GM19372 (cell line): ENCODE results near the gene GLIS2.

Source experiments
- ATAC-seq: cut with Tn5 transposase; IDR thresholded peaks from one replicate; pipeline ENCODE4 v1.9.1; 2021; ENCODE audit warnings: mild to moderate bottlenecking, low read depth, moderate library complexity; ENCODE audit not compliant: unreplicated experiment

Gene GLIS2

DNA sequence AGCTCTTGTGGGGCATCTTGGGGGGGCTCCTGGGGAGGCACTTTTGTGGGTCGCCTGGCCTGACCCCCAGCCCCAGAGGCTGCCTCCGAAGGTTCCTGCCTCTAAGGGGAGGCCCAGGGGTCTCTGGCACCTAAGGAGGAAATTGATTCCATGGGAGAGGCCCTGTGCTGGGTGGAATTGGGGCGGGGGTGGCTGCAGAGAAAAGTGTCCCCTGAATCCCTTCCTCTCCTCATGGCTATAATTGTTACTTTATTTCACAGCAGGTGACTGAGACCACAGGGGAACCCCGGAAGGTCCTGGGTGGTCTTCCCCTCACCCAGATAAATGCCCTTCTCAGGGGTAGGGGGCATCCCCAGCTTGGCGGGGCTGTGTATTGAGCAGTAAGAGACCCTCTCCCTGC lies 3.1 kb downstream of the GLIS2 start:
- ATAC-seq = no peak

DNA sequence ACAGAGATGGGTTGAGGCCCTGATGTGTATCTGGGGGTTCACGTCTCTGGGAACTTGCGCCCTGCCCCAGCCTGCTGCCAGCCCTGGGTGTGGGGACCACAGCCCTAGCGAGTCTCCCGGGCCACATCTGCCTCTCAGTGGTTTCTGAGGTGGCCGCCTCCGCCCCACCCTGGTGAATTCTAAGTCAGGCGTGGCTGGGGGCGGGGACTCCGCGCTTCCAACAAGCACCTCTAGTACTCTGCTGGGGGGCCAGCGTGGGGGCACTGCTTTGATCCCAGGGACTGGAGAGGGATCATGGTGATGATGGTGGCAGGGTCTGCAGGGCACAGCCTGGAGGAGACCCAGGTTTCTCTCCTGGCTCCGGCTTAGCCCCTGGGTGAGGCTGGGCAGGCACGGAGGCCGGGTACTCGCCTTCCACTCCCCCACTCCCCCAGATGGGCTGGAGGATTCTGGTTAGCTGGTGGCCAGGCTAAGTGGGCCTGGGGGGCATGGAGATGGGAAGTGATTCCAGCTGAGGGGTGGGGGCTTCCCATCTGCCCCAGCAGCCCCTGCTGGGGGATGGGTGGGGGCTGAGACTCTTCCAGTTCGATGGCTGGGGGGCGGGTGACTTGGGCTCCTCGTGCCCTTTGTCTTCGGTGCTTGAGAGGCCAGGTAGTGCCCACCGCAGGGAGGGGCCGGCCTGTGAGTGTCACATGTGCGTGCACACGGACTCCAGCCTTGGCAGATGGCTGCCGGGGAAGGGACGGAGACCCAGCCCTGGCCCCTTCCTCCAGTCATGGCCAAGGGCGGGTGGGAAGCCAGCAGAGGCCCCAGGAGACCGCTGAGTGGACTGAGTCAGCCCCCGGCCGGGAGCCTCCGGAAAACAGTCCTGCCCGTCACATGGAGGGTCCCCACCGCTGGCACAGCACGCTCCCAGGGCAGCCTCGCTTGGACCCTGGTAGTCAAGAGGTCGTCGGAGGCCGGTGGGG lies 3.9 kb downstream of the GLIS2 start:
- no peak for ATAC-seq

DNA sequence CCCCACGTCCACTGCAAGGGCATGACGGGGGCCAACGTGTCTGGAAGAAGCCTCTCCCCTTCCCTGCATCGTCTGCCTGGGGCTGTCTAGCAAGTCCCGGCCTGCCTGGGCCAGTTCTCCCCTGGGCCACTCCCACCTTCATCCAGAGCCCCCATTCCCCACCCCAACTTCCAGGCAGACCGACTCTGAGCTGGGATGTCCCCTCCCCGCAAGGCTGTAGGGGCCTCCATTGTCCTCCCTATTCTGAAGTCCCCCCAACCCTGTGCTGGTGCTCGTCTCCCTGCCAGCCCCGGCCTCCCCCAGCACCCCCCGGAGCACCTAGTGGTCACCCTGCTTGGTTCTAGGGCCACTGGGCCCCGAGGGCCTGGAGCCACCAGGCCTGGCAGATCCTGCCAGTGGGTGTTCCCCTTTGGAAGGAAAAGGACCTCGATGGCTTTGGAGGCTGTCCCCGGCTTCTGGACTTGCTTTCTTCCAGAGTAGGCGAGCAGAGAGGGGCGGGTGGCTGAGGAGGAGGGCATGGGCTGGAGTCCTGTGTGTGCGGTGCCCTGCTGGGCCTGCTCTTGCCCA lies 4.8 kb downstream of the GLIS2 start:
- ATAC-seq = no peak

DNA sequence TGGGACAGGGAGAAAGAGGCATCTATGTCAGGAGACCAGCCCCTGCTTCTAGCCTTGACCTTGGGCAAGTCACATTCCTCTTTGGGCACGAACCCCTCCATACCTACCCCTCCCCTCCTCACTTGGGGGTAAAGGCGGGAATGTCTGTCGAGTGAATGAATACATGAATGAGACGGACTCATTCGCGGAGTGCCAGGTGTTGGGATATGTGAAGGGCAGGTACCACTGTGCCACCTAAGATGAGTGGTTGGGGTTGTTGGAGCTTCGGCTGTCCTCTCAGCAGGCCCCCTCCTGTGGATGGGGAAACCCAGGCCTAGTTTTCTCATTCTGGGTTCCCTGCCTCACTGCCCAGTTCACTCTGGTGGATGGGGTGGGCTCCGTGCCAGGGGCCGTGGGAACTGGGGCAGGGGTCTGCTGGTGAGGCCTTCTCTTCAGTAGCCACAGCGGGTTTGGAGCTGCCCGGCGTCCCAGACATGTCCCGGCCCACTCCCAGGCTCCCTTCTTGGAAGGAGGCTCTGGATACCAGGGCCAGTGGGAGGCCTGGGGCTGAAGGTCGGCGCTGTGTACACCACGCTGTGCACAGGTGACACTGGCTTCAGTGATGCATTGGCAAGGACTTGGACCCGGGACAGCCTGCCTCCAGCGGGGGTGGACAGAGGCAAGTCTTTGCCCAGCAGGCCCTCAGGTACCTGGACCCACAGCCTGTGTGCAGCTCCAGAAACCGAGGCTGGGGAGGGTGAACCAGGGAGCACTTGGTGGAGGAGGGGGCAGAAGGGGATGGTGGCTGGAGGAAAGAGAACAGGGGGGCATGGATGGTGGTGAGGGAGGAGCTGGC lies 5.6 kb downstream of the GLIS2 start:
- ATAC-seq = no peak

DNA sequence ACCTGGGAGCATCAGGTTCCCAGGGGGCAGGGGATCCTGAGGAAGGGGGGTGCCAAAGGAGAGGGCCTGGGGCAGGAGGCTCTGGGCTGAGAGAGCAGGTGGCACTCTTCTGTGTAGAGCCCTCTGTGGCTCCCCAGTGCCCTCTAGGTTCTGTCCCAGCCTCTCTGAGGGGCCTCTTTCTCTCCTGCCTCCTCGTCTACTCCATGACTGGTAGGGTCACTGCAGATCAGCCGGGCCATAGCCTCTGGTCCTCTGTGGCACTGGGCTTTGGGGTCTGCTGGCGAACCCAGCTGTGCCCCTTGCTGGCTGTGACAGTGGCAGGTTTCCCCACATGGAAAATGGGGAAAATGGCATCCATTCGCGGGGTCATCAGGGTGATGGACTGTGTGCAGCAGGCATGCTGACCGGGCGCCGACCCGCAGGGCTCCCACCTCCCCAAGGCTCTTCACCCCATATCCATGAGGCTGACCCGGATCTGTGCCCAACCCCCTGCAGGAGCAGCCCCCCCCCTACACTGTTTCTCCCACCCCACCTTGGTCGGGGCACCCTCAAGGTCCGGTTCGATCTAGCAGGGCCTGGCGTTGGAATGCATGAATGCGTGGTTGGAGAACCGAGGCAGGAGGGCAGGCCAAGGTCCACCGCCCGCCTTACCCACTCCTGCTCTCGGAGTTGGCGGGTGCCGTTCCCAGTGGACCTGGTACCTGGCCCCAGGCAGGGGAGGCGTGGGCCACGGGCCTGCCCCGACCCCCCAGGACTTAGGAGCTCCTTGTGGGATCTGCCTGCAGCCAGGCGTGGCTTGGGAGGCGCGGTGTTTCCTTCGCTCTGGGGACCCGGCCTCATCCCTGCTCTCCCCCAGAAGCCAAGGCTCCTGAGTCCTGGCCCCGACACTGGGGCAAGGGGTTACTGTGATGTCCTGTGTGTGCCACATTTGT lies 6.5 kb downstream of the GLIS2 start:
- no peak for ATAC-seq

DNA sequence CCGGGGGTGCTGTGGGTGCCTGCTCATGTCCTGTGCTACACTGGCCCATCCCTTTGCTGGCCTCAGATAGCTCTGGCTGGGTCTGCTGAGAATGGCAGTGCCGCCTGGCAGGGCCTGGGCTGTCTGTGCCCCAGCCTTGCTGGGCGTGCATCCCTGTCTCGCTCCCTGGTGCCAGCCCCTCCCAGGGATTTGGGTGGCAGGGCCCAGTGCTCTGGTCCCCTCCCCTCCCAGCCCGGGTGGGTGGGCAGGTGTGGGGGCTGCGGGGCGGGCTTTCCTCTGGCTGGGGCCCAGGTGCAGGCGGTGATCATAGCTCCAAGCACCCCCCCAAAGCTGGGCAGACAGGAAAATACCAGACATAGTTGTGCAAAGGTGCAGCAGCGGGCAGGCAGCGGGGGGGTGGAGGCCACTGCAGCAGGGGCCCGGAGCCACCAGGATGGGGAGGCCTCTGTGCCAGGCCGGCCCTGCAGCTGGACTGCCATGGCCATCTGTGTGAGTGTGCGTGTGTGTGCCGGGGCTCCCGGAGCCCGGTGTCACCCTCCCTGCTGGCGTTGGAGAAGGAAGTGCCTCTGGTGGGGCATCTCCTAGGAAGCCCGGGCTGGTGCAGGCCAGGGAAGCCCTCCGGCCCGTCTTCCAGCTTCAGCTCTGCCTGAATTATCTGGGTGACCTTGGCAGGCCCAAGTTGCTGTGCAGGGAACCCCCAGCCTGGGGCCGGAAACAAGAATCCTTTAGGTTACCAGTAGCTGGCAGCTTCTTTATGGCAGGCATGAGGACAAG lies 7.4 kb downstream of the GLIS2 start:
- ATAC-seq = no peak

DNA sequence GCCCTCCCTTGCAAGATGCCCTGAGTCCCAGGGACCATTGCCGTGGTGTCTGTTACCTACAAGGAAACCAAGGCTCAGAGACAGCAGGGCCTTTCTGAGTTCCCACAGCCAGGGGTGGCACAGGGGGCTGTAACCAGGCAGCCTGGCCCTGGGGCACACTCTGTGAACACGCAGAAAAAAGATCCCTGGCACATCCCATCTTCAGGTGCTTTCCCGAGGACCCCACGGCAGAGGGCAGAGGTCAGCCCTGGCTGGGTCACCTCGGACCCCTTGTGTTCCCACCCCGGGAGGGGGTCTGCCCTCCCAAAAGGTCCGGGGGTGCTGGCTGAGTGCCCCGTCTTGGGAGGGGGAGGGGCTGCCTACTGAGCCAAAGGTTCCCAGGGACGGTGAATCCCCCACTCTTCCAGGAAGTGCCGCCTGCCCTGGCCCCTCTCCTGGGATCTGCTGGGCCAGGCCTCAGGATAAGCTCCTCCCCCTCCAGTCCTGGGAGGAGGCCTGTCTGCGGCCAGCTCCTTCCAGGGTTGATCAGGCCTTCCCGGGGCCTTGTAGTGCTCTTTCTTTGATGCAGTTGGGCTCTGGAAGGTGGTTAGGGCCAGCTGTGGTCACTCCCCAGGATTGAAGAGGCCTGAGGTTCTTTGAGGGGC lies 8.1 kb downstream of the GLIS2 start:
- no peak for ATAC-seq

DNA sequence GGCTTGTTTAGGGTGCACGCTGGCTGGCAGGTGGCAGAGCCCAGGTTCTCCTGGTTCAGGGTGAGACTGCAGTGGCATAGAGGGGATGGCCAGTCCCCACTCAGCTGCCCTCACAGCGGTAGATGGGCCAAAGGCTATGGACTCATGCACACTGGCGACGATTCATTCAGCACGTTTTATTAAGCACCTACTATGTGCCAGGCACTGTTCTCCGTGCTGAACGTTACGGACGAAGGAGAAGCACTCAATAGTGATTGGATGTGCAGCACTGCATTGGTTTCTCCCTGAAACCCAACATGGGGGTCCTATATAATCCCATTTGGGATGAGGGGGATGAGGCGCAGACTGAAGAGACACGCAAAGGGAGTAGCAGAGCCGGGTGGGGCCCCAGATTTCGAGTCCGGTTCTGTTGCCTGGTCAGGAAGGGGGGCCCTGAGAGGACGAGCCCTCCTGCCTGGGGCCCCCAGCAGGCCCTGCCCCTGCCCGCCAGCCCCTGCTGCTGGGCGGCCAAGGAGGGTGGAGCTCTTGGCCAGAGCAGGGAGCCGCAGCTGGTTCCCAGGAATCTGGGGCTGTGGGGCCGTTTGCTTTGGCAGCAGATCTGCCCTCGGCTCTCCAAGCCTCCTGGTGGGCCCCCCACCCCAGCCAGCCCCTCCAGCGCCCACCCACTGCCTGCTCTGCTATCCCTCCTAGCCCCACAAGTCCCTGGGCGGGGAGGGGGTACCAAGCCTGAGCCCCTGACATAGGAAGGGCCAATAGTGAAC lies 8.8 kb downstream of the GLIS2 start:
- no peak for ATAC-seq

DNA sequence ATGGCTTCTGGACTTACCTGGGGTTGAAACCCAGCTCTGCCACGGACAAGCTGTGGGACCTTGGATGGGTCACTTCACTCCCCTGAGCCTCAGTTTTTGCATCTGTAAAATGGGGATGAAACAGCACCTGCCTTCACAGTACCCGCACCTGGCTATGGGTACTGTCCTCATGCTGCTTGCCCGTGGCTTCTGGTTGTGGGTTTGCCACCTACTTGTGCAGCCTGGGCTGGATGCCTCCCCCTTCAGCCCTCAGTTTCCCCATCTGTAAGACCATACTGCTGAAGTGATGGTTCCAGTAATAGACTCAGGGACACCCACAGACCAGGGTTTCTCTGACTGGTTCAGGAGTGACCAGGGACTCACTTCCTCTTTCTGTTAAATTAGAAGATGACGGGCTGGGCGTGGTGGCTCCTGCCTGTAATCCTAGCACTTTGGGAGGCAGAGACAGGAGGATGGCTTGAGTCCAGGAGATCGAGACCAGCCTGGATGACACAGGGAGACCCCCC lies 9.4 kb downstream of the GLIS2 start:
- ATAC-seq = no peak

DNA sequence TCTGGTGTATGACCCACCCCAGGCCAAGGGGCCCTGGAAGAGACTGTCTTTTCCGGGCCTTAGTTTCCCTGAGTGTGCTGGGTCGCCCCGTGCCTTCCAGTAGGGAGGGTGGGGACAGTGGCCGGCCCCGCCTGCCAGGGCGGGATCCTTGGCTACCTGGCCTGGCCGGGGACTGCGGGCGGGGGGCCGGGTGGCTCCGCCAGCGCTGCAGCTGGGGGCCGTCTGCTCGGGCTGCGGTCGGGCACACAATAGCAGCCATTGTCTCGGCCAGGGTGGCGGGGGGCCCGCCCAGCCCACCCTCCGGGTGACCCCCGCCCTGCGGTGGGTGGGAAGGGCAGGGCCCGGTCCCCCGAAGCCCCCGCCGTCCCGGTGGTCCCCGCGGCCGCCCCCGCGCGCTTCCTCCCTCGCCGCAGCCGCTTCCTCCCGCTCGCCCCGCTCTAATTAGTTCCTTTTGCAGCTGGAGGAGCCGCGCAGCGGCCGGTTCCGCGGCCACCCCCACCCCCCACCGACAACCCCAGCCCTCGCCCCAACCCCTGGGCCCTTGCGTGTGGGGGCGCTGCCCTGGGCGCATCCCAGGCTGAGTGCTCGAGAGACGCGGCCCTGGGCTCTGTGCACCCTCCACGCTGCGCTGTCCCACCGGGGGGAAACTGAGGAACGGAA lies 11.6 kb downstream of the GLIS2 start:
- no peak for ATAC-seq

DNA sequence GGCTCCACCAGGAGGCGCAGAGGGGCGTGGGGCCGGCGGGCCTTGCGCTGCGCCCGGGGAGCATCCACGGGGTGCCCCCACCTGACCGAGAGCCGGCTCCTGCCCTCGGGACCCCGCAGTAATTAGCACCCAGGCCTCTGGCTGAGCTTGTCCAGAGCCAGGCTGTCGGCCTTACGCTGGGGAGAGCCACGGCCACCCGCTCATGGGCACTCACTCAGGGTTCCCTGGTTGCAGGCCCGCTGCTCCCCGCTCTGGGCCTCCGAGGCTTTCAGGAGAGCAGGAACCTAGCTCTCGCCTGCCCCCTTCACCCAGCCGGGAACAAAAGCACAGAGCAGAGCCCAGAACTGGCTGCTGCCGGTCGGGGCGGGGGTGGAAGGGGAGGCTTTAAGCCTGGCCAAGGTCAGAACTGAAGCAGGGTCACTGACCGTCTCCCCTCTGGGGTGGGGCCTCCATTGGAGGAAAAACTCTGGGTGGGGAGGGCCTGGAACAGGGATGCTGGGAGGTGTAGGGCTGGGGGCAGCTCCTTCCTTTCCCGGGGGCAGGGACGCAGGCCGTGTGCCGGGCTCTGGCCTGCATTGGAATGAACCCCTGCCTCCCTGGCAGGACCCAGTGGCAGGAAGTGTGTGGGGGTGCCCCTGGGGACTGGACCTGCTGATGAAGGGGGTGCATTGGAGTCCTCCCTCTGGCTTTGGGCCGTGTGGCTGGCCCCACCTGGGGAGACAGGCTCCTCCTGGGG lies 12.3 kb downstream of the GLIS2 start:
- ATAC-seq = no peak

DNA sequence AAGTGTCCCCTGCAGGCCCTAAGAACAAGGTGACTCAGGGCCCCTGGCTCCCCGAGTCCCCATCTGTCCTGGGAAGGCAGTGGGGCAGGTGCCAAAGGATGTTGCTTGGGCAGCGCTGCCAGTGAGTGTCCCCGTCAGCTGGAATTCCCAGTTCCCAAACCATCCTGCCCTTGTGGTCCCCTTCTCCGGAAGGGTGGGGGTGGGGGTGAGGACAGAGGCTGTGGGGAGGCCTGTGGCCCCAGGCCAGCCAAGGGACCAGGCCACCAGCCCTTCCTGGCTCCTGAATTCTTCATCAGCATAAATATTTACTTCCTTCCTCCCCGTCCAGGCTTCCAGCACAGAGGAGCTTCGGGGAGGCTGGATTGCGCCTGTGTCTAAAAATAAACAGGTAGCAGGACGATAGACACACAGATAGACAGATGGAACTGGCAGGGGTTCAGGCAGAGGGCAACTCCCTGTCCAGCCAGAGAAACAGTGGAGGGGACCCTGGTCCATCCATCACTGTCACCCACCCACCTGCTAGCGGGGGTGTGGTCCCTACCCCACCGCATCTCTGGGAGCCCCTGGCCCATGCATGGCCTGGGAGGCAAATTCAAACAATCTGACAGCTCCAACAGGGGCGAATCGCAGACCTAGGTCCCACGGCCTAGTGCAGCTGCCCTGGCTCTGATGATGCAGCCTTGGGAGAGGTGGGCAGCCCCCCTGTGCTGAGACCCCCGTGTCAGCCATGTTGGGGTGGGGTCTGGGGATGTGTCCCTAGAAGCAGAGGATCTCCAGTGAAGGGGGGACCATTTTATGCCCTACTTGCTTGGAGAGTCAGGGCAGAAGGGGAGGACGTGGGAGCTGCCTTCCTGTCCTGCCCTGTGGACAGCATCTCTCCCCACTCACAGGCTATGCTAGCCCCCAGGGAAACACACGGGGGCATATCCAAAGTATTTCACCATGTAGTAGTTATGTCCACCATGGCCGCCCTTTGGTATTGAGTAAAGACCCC lies 13.2 kb downstream of the GLIS2 start:
- ATAC-seq = no peak

DNA sequence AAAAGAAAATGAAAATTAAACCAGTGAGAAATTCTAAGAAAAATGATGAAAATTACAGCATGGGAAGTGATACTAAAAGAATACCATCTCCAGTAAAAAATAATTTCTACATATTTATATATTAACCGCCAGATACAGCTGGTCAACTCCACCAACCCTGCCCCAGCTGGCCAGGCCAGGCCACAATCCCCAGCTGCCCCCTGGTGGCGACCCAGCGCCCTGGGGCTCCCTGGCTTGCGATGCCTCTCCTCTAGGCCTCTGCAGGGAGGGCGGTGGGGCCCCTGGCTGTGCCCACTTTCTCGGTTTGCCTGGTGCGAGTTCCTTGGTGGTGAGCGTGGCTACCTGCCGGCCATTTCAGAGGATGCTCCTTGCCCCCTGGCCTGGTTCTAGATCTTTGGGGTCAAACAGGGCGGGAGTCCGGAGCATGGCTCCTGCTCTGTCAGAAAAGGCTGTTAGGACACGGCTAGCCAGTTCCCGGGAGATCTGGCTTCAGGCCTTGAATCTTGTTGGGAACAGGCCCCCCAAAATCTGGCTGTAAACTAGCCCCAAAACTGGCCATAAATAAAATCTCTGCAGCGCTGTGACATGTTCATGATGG lies 14.5 kb downstream of the GLIS2 start:
- ATAC-seq = no peak

DNA sequence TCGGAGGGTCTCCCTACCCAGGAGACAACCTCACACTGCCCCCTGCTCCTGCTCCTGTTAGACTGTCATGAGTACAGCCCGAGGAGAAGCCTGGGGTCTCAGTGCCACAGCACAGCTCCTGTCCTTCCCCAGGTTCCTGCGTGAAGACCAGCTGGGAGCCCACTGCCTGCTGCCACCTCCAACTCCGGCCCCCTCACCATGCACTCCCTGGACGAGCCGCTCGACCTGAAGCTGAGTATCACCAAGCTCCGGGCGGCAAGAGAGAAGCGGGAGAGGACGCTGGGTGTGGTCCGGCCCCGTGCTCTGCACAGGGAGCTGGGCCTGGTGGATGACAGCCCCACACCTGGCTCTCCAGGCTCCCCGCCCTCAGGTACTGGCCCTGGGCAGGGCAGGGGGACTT lies 16.2 kb downstream of the GLIS2 start:
- ATAC-seq = no peak

DNA sequence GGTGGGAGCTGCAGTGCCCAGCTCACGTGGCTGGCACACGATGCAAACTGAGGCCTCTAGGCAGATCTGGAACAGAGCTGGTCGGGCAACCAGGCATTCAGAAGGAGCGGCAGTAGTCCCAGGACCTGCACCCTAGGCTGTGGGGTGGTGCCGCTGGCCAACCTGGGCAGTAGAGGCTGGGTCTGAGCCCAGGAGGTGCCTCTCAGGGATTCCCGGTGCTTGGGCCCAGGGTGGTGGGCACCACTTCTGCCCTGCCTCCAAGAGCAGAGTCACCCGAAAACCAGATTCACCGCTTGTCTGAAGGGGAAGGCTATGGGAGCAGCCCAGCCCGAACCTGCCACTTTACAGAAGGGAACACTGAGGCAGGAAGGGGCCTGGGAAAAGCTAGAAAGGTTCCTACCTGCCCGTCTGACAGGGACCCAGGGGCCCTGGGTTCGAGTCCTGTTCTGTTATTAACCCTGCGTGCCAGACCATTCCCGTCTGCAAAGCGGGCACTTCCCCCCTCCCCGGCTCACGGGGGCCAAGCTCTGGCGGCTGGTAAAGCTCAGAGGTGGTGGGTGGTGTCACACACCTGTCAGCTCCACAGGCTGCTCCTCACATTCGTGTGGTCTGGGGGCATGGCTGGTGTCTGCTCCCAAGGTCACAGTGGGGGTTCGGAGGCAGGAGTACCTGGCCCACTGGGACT lies 16.9 kb downstream of the GLIS2 start:
- ATAC-seq = no peak
